NCI-H2107 (cell line): Measurements from ENCODE around the gene GSN.

Source experiments
- DNase-seq: peaks from one replicate; lab custom pipeline; 2025; lab: John Stamatoyannopoulos, UW

GSN gene

DNA sequence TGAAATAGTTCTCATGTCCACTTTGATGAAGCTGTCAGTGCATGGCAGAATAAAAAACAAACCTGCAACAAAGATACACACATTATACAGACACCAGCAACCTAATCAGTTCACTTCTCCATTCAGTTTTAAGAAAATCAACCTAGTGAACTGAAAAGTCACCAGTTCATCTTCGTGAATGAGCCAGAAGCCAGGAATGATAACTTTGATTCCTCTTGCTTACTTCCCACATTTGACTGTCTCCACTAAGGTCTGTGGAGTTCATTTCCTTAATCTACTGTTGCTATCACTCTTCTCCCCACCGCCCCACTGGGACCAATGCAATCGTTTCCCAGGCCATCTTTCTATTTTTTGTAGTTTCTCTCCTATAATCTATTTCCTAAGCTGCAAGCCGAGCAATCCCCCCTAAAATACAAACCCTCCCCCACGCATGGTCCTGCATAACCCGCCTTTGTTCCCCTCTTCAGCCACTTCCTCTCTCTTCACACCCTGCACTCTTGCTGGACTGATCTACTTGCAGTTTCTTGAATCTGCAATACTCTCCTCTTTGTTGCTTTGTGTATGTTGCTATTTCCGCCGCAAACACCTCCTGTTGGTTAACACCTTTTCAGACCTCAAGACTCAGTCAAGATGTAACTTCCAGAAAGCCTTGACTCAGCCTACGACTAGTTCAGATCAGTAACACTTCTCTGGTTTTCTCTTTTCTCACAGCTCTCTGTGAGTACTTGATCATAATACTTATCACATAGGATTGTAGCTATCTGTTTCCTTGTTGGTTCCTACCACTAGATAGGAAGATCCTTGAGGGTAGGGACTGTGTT is 85.5 kb downstream of the GSN start:
- DNase-seq, result no peak

DNA sequence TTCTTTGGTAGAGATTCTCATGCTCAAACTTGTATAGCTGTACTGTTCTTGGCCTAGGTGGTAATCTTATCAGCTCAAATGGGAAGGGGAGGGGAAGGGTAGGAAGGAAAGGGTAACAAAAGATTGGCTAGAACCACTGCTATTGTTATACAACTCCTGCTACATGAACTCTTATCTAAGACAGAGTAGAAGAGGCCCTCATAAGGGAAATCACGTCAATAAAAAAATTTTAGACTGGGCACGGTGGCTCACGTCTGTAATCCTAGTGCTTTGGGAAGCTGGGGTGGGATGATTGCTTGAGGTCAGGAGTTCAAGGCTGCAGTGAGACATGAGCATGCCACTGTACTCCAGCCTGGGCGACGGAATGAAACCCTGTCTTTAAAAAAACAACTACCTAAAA is 86.2 kb downstream of the GSN start:
- DNase-seq, result no peak

DNA sequence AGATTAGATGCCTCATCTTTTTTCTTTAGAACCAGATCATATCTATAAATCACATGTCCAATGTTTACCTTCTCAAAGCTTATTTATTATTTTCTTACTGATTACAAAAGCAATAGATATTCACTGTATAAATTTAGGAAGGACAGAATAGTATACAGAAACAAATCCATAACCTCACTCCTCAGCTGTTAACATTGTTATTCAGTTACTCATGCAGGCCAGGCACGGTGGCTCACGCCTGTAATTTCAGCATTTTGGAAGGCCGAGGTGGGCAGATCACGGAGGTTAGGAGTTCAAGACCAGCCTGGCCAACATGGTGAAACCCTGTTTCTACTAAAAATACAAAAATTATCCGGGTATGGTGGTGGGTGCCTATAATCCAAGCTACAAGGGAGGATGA is 86.8 kb downstream of the GSN start:
- DNase-seq, result no peak

DNA sequence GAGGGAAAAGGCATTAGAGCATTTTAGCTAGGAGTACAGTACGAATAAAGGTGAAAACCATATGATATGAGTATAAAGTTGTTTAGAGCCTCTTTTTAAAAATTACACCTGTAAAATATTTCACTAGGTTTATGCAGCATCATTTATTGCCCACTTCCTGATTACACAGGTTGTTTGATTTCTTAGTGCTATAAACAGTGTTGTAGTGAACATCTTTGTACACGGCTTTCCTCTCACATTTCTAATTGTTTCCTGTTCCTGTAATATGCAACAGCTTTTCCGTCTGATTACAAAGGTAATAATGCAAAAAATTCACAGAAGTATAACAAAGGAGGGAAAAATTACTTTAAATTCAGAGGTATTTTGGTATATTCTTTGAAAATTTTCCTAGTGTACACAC is 89.0 kb downstream of the GSN start:
- DNase-seq, result no peak

DNA sequence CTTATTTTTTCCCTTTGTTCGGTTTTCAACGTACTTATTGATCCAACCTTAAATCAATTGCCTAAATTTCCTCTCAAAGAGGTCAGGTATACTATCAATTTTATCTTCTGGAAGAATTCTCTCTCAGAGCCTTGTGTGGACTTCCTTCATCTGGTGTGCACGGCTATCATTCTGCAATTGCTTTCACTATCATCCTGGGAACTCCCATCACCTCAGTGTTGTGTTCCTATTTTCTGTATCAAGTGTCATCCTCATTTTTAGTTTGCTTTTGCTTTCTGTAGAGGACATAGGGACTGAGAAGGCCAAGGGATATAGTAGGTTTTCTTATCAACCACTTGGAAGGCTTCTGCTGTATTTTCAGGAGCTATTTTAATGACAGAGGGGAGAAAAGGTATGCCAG is 90.8 kb downstream of the GSN start:
- DNase-seq, result no peak

DNA sequence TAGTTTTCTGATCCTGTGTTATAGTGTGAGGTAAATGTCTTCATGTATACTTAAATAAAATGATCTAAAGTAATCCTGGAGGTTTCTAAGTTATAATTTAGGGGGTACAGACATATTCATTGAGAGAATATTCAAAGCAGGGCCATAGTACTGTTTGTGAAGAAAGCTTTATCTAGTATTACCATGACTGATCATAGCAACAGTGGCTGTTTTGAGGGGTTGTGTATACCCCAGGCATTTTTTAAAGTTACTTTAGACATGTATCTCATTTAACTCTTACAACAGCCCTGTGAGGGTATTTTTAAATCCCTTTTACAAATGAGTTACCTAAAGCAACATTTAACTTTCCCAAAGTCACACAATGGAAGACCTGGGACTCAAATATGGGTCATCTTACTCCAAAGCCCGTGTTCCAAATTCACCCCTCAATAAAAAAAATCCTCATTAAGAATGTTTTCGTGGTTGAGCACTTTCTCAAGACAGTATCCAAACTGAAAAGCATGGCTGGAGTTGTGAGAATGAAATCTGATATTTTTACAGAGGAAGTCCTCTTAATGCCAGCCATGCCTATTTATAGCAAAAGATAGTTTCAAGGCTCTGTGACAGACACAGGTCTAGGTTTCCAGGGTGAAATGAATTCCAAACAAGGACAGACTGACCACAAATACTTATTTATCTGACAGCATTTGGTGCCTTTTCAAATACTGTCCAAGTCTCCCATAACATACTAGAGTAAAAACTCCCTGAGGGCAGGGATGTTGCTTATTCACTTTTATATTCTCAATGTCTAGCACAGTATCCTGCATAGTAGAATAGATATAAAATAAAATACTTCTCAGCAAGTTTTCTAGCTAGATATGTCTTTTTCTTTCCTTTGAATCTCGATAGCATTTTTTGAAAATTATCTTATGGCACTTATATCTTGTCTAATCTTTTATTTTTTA is 91.7 kb downstream of the GSN start:
- no peak for DNase-seq

DNA sequence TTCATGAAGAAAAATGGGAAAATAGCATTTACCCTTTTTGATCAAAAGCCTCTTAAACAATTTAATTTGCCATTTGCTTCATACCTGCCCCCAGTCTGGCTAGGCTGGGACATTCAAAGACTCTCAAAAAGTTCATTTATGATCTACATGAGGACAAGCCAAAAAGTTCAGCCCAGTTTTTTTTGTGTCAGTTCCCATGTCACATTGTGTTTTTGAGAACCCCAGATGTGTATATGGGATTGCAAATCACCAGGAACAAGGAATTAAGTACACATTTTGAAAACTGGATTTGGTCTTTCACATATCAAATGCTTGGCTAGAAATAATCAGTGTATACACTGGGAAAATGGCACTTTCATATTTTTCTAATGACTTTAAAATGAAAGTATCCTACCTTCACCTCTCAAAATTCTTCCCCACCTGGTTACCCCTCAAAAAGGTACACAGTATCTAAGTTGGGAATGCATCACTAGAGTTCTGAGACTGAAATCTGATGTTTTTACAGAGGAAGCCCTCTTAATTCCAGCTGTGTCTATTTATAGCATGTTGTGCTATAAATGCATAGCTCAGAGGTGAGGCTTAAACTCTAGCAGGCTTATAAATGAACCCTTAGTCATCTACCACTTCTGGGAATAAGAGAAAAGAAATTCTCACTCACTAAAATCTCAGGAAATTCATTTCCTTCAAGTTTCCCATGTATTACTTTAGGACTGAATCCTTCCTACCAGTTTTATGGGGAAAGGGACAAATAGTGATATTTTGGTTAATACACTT is 92.8 kb downstream of the GSN start:
- no peak for DNase-seq

DNA sequence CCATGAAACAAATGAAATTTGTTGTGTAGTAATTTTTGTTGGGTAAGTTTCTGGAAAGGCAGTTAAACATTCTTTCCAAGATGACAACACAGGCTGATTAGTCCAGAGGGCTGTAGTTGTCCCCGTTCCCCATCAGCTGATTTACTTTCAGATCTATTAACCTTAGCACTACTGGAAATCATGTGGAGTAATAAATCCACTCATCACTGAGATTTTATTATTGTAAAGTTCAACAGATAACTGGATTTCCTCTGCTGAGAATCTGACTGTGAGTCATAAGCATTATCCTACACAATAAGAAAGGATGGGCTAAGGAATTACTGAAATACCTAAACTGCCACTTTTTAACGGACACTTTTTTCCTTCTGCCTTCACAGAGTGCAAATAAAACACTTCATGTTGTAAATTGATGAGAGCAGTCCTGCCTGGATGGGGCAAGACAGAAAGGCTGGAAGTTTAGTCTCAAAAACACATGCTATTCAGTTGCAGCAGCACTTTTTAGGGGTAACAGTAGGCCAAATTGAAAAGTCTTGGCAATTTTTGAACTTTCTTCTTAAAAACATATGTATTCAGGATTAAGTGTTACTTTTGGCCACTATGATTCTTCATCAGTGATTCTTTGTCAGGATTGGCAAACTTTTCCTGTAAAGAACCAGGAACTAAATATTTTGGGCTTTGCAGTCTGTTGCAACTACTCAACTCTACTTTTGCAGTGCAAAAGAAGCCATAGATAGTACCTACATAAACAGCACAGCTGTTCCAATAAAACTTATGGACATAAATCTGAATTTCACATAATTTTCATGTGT is 95.1 kb downstream of the GSN start:
- no peak for DNase-seq

DNA sequence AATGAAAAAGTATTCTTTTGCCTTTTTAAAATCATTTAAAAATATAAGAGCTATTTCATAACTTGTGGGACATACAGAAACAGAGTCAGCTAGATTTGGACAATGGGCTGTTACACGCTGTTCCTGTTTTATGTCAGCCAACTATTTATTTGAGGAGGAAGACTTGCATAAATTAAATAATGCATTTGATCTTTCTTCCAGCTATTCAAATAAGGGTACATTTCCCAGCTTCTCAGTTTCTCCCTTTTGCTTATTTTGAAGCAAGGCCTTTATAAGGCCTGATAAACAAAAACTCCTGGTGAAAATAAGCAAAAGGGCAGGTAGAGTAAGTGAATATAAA is 95.6 kb downstream of the GSN start:
- DNase-seq, result no peak

DNA sequence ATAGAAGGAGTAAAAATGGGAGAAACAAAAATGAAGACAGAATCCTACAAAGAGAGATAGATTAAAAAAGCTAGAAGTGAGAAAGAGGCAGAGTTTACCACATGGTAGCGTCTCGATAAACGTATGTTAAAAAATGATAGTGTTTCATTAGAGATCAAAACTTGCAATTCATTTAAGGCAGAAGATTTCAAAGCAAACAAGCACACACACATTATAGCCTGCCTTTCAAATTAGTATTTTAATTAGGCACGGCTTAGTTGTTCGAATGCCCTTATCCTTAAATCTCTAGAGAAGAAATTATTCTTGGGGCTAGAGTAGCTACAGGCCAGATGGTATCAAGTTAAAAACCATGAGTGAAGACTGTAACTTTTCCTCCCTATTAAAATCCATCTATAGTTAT is 96.1 kb downstream of the GSN start:
- DNase-seq, result no peak

DNA sequence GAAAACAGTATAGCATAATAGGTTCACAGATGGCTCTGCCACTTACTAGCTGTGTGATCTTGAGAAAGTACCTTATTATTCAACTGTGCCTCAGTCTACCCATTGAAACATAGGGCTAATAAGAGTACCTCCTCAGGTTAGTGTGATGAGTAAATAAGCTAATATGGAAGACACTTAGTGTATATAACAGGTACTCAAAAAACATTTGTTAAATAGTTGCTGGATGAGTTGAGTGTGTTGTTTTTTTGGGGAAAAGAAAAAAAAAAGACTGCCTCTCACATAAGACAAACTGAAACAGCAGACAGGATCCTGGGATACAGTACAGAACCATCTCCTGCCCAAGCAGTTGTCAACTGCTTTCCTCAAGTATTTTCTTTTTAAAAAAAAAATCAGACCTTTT is 96.9 kb downstream of the GSN start:
- no peak for DNase-seq

DNA sequence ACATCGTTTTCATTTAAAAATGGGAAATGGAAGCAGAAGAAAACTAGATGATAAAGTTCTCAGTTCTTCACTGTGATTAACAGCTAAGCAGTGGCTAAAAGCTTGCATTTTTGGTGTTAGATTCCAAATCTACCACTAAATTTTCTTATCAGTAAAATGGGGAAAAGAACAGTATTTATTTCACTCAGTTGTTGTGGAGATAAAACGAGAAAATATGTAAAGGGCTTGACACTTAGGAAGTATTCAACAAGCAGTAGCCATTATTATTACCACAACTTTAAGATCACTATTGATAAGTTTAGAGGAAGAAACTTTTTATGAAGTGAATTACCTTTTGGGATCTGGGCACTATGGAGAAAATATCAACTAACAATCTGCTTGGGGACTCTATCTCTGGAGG is 97.6 kb downstream of the GSN start:
- DNase-seq, result no peak

DNA sequence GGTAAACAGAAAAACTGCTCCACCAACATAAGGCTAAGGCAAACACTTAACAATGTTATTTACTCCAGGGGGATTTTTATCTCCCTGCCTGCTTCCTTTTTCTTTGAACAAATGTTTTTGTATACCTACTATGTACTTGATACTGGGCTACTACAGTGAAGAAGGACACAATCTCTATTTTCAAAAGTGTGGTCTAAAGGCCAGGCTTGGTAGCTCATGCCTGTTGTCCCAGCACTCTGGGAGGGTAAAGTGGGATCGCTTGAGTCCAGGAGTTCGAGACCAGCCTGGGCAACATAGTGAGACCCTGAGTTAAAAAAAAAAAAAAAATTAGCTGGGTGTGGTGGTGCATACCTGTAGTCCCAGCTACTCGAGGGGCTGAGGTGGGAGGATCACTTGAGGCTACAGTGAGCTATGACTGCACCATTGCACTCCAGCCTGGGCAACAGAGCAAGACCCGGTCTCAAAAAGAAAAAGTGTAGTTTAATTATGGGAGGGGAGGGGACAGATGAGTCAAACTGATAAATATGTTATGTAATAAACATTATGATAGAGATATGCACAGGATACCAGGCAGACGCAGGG is 98.7 kb downstream of the GSN start:
- no peak for DNase-seq

DNA sequence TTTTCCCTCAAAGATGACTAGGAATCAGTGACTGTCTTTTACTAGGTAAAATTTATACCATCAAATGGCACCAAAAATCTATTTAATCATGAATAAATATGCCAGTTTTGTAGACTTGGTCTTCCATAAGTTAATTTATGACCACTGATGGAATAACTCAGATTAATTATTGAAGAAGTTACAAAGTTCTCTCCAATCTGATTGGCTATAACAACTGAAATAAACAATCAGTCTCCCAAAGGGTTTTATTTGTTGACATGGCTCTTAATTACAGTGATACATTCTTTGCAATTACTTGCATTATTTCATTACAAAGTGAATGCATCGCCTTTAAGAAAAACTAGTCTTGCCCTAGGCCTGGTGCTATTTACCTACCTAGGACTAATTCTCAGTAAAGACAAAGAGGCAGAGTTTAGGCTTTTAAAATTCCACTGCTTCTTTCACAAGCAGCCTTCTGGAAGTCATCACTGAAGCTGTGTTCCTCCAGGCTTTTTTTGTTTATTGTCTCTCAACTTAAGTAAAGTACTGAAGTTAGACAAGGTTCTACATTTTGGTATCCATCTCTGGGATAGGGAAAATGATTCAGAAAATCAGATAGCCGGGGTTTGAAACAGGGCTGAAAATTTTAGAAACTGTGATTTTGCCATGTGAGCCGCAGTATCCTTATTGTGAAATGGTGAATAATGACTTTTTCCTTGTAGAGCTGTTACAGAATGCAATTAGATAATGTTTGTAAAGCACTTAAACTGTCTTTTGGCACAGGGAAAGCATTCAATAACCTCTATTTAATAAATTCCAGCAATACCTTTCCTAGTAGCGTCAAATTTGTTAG is 99.6 kb downstream of the GSN start:
- no peak for DNase-seq

DNA sequence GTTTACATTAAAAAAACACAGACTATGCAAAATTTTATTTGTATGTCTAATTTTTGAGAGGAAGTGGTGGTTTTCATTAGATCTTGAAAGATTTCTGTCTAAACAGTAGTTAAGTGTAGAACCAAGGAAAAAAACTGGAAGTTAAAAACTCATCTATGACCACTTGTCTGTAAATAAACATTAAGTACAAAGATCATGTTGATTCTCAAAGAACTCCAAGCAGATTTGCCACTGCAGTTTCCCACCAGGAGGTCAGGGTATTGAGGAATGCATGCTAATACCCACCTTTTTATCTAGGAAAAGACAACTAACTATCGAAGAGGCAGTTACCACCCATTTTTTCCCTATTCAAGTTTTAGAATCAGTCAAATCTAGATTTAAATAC is 100.2 kb downstream of the GSN start:
- DNase-seq, result no peak

DNA sequence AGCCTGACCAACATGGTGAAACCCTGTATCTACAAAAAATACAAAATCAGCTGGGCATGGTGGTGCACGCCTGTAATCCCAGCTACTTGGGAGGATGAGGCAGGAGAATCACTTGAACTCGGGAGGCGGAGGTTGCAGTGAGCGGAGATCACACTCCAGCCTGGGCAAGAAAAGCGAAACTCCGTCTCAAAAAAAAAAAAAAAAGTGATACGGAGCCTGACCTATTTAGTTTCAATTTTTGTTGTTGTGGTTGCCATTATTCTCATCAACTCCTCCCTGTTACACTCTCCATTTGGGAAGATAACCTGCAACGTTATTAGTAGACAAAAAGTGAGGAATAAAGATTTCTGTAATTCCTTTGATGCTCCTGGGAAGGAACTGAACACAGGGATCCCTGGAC is 100.8 kb downstream of the GSN start:
- no peak for DNase-seq

DNA sequence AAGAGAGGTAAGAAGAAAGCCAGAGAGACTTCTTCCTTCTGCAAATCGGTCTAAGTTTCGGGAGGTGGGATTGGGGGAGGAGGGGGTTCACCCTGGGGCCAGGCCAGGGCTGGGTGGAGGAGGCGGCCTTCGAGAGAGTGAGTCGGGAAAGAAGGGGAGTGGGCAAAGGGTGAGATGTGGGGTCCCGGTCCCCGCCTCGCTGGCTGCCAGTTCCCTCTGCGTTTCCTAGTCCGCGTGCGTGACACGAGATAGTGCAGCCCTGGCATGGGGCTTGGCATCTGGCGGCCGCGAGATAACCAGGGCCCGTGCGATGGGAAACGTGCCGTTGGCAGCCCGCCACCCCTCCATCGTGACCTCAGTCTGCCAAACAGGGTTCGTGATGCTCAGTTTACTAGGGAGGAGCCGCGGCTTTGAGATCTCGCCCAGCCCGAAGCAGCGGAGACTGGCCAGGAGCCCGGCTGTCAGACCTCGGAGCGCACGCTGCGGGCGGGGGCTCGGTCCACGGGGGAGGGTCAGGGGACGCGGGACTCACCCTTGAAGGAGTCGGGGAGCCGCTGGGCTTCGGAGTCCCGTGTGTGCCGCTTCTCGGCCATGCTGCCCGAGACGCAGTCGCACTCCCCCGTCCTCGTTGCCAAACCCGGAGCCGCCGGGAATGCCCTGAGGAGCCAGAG is 101.8 kb downstream of the GSN start, which contains the start of gene STOM:
Gene STOM (minus strand): TSS at position 656 of the 671 bp plus-strand sequence. CDS start 63 bp downstream, at position 593.
- DNase-seq, result no peak

DNA sequence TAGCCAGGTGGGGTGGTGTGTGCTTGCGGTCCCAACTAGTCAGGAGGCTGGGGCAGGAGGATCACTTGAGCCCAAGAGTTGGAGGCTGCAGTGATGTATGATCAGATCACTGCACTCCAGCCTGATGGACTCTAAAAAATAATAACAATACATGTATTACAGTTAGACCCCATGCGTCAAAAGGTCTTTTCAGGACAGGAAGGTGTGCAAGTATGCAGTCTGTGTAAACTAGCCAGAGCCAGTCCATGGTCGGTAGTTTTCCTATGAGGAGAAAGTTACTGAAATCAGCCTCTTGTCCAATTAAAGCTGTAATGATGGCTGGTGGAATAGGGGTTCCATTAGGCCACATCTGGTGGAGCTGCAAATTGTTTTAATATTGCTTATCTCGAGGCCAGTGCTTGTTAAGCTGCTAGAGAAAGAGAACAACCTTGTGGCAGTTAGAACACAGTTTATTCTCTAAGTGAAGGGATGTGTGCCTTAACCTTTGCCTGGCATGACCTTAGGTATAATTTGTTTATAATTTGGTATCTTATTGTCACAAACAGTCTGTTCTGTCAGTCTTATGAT is 103.6 kb downstream of the GSN start:
- no peak for DNase-seq

DNA sequence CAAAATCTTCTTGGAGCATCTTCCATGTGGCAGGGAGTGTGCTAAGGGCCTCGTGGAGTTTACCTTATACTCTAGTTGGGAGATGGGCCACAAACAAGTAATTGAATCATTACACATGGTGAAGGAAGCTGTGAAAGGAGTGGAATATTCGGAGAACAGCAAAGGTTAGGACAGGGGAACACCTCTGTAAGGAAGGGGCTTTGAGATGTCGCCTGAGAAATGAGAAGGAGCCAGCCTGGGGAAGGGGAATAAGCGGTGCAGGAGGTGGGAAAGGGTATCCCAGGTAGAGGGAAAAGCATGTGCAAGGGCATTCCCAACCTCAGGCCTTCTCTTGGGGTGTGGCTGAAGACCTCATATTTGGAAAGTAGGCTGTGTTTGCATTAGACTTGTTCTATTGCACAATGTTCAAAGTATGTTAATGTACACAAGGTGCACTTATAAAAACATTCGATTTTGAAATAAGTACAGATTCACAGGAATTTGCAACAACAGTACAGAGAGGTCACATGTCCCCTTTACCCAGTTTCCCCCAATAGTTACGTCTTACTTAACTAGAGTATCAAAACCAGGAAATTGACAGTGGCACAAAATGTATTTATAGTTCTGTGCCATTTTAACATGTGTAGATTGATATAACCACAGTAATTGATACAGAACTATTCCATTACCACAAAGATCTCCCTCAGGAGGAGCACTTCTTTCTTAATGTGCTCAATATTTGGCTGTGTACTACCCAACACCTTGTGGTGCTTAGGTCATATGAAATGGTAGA is 104.5 kb downstream of the GSN start:
- DNase-seq, result no peak
